Kidney (tissue), 14 donors: Measurements from ENCODE around the gene CAPZB. TPM values are rescaled to one million over a fixed set of nuclear protein-coding genes. Genes with fewer than 3 reads are reported as not detected.
A peak's percentile ranks its signal among the peaks of the same experiment; 100 is the strongest.

Experiments
- DNase-seq, 5 donors: peaks; one replicate each; pipeline ENCODE4 v3.0.0-alpha.2; 2013 to 2020
- FAIRE-seq: peaks from 2 replicates; lab custom pipeline; 2012; peaks lifted over from hg19 to GRCh38; lab: Jason Lieb, UNC
- H3K27ac ChIP-seq, 2 donors: one replicate each; pipeline ENCODE4 v1.7.0; 2013; ENCODE audit warnings: low read depth in 2 of 2, low read length in 2 of 2, inconsistent platforms in 1 of 2
- H3K27me3 ChIP-seq: one replicate; pipeline ENCODE4 v1.7.1; 2013; ENCODE audit warnings: low read length, inconsistent platforms; ENCODE audit not compliant: control insufficient read depth, insufficient read depth
- H3K36me3 ChIP-seq, 3 donors: one replicate each; pipeline versions ENCODE4 v1.7.0 to v1.7.1; 2013; ENCODE audit warnings: low read length in 3 of 3, control low read depth in 1 of 3, inconsistent platforms in 1 of 3; ENCODE audit not compliant: insufficient read depth in 3 of 3, control insufficient read depth in 2 of 3
- H3K4me1 ChIP-seq, 3 donors: one replicate each; pipeline versions ENCODE4 v1.7.0 to v1.7.1; 2013; ENCODE audit warnings: low read length in 3 of 3, inconsistent platforms in 1 of 3, low read depth in 1 of 3; ENCODE audit not compliant: control insufficient read depth in 2 of 3, insufficient read depth in 2 of 3
- H3K4me3 ChIP-seq, 3 donors: one replicate each; pipeline versions ENCODE4 v1.7.0 to v1.8.1; 2013; ENCODE audit warnings: low read length in 3 of 3, control low read depth in 1 of 3, inconsistent platforms in 1 of 3
- H3K9ac ChIP-seq, 3 donors: one replicate each; pipeline versions ENCODE4 v1.7.0 to v1.7.1; 2013; ENCODE audit warnings: low read length in 3 of 3, control low read depth in 1 of 3, inconsistent platforms in 1 of 3
- H3K9me3 ChIP-seq, 3 donors: one replicate each; pipeline versions ENCODE4 v1.7.0 to v1.7.1; 2013; ENCODE audit warnings: low read length in 3 of 3, control low read depth in 1 of 3, inconsistent platforms in 1 of 3; ENCODE audit not compliant: control insufficient read depth in 2 of 3, insufficient read depth in 1 of 3
- intact Hi-C: fragments of 100-400 bp; cut with DNase I; formaldehyde crosslinking; loops from one replicate; pipeline ENCODE4 v1.11.1; 2022
- polyA plus RNA-seq: library from polyadenylated mRNA; stranded (reverse); fragments of 350-450 nt; fragmentation: Illumina TruSeq; extraction: RNeasy Lipid Tissue Mini Kit (QIAGEN cat#74804); gene quantifications from one replicate; pipeline ENCODE4 v1.2.3, GENCODE V29; 2014; ENCODE audit warnings: low read depth, low replicate concordance; ENCODE audit not compliant: insufficient read depth
- total RNA-seq: library from RNA; stranded (reverse); fragmentation: NEBNext Ultra II Directional; extraction: Animal tissue kit (Norgen Biotek cat#: 25700); gene quantifications from one replicate; pipeline ENCODE4 v1.2.1, GENCODE V29; 2021
- TF ChIP-seq, protein P1 (sequence below): IDR thresholded peaks from 3 replicates; pipeline ENCODE4 v1.5.1; 2012; ENCODE audit warnings: mild to moderate bottlenecking, moderate library complexity, borderline replicate concordance; ENCODE audit not compliant: insufficient read depth; ENCODE audit errors: extremely low read depth
- donor health status: control.
- donor health status: control.
- donor health status: control.
- donor health status: control.
- donor health status: control.
- donor health status: DM: yes; HTN: yes; CAD: no.
- donor health status: Normal renal cell carcinoma (clear cell type).

The CAPZB gene
- total and polyA plus RNA-seq, 2 donors from 2014 or later = 253 to 265 TPM

DNA sequence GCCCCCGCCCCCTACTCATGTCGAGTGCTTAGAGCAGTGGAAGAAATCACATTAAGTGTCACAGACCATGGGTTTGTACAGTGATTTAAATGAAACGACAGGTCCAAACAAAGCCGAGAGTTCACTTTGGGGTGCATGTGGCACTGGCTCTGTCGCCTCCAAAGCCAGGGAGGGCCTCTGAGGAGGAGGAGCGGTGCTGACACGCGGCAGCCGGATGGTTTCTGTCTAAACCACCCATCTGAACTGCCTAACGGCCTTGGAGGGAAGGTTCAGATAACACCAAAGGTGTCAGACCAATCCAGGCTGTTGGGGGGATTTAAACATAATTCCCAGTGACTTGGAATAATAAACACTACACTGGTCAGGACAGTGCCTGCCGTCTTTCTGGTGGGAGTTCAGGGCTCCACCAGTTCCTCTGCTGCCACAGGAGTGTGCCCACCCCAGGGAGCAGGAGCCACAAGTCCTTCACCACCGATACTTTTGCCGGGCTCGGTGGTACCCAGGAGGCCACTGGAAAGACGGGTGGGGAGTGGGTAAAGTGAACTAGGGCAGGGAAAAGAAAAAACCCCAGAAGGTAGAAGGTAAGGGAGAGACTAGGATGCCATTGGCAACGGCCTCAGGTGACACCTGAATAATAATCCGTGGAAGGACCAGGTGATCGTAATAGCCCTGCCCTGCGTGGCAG, 95.0 kb downstream of the CAPZB start:
- TF ChIP-seq, protein P1, sequence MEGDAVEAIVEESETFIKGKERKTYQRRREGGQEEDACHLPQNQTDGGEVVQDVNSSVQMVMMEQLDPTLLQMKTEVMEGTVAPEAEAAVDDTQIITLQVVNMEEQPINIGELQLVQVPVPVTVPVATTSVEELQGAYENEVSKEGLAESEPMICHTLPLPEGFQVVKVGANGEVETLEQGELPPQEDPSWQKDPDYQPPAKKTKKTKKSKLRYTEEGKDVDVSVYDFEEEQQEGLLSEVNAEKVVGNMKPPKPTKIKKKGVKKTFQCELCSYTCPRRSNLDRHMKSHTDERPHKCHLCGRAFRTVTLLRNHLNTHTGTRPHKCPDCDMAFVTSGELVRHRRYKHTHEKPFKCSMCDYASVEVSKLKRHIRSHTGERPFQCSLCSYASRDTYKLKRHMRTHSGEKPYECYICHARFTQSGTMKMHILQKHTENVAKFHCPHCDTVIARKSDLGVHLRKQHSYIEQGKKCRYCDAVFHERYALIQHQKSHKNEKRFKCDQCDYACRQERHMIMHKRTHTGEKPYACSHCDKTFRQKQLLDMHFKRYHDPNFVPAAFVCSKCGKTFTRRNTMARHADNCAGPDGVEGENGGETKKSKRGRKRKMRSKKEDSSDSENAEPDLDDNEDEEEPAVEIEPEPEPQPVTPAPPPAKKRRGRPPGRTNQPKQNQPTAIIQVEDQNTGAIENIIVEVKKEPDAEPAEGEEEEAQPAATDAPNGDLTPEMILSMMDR = no peak
- Histone ChIP-seq H3K9me3 (no peaks in the 10 kb centered on the region), H3K36me3 (peaks cover 0 to 2% (median under 1%) of the 10 kb centered on the region in 3 donors), H3K4me3 (peak overlapping the region in 2 of 3 donors; percentile 6 to 36), H3K9ac (peak overlapping the region in 1 of 3 donors; percentile 4), H3K4me1 (peaks cover 0 to 24% (median 23%) of the 10 kb centered on the region in 3 donors), H3K27ac (peak overlapping the region; percentile 9 to 39), H3K27me3 (no peaks in the 10 kb centered on the region)
- DNase-seq (peak; percentile 57 to 77 (median 71)), FAIRE-seq (no peak)
- intact Hi-C loops = loop anchor here (10.0 kb wide), 1 partner anchor 264 kb away; no protein-coding TSS in a partner anchor

DNA sequence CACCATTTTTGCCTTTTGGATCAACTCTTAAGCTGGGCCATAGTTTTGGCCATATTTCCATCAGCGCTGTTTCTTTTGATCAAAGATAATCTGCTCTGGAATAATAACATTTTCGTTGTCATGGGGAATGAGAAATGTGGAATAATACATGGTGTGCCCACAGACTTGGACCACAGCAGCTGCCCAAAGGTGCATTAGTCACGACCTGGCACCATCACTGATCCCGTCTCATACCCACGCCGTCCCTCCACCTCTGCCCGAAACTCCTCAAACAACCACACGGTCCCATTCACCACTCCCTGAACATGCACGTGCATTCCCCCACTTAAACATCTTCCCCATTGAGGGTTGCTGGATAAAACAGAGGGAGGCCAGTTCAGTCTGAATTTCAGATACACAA, 96.4 kb downstream of the CAPZB start:
- intact Hi-C loops = no loop called here

DNA sequence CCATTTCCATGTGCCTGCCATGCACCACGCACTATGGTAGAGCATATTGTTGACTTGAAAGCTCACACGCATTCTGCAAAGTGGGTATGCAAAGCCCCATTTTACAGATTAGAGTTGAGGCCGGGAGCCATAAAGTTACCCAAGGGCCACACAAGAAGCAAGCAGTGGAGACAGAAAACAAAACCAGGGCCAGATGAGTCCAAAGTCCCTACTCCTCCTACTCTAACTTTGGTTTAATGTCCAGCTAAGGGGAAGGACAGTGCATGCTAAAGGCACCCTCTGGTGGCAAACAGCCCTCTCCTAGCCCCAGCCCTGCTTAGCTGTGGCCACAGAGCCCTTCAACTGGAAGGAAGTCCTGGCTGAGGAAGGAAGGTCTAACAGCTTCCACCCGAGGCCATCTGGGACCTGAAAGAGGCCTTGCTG, 98.3 kb downstream of the CAPZB start:
- TF ChIP-seq, protein P1 = peak; percentile 20
- DNase-seq (peak in 1 of 5 donors; percentile 12), FAIRE-seq (no peak)
- intact Hi-C loops = no loop called here
- Histone ChIP-seq H3K27me3 (no peaks in the 10 kb centered on the region), H3K9ac (no peak overlapping the region), H3K27ac (peak overlapping the region in 1 of 2 donors; percentile 41), H3K4me3 (no peak overlapping the region), H3K9me3 (no peaks in the 10 kb centered on the region), H3K36me3 (peaks cover 0 to 14% (median 7%) of the 10 kb centered on the region in 3 donors), H3K4me1 (peaks cover 0 to 23% (median 18%) of the 10 kb centered on the region in 3 donors)

More for the DNA sequence above, 96.4 kb downstream of the CAPZB start:
- peak in 1 of 5 donors; percentile 20 for DNase-seq
- no peak overlapping the region for H3K4me3 ChIP-seq
- H3K27ac ChIP-seq = no peak overlapping the region
- no peaks in the 10 kb centered on the region for H3K9me3 ChIP-seq
- H3K27me3 ChIP-seq = no peaks in the 10 kb centered on the region
- TF ChIP-seq, protein P1 = no peak
- H3K36me3 ChIP-seq = peaks cover 0 to 11% (median 7%) of the 10 kb centered on the region in 3 donors
- no peak for FAIRE-seq
- H3K4me1 ChIP-seq = peaks cover 0 to 26% (median 23%) of the 10 kb centered on the region in 3 donors
- H3K9ac ChIP-seq = no peak overlapping the region
